ENCODE results near the gene TCF4. TPM values are rescaled to one million over a fixed set of nuclear protein-coding genes. Genes with fewer than 3 reads are reported as not detected.

The TCF4 gene
- total RNA-seq, 1 experiment from 2014 or later = 93.7 TPM

GRCh38 chr18:55406451-55406991, 181.5 kb downstream of the TCF4 start:
- H3K36me3 ChIP-seq (ENCODE audit: control insufficient read depth, insufficient read depth, low read length) = no peaks in the 10 kb centered on the region
- no peaks in the 10 kb centered on the region for H3K27me3 ChIP-seq (replicated peaks; ENCODE audit: control insufficient read depth, insufficient read depth, low read length)
- Mint-ChIP-seq H3K4me3 (ENCODE audit: unreplicated experiment) (no peak overlapping the region), H3K27ac (ENCODE audit: unreplicated experiment) (no peak overlapping the region), H3K4me1 (ENCODE audit: low read depth, unreplicated experiment) (peaks cover 13% of the 10 kb centered on the region), H3K9me3 (ENCODE audit: unreplicated experiment) (no peaks in the 10 kb centered on the region), H3K36me3 (ENCODE audit: insufficient read depth, unreplicated experiment) (no peaks in the 10 kb centered on the region), H3K27me3 (ENCODE audit: insufficient read depth, unreplicated experiment) (no peaks in the 10 kb centered on the region)
- DNase-seq = no peak
- no TSS peak for BruUV-seq (replicated peaks)
- peaks cover 5% of the 10 kb centered on the region; the same call in 1 of the 2 replicates for H3K4me1 ChIP-seq
- H3K9me3 ChIP-seq = no peaks in the 10 kb centered on the region
- no peak for TF ChIP-seq CTCF (IDR thresholded peaks at IDR 0.05; ENCODE audit: insufficient read depth in 1 of 2, low read depth in 1 of 2, low read length in 1 of 2, severe bottlenecking in 1 of 2, unreplicated experiment in 1 of 2)
- ChIA-PET POLR2A (no interaction called here), CTCF (interaction anchor here (0.6 kb wide), 1 partner anchor 181 kb away, joined by 3 read pairs; no protein-coding TSS in a partner anchor)
- H3K4me3 ChIP-seq (ENCODE audit: low read depth, low read length) = no peak overlapping the region
- intact Hi-C loops (cut with micrococcal nuclease; ENCODE audit: unreplicated experiment) = loop anchor here (10.0 kb wide), 2 partner anchors 88 to 172 kb away; no protein-coding TSS in a partner anchor

- no peak overlapping the region for H3K4me3 ChIP-seq (ENCODE audit: low read depth, low read length)
- Mint-ChIP-seq H3K9me3 (ENCODE audit: unreplicated experiment) (no peaks in the 10 kb centered on the region), H3K4me1 (ENCODE audit: low read depth, unreplicated experiment) (peaks cover 13% of the 10 kb centered on the region), H3K27me3 (ENCODE audit: insufficient read depth, unreplicated experiment) (no peaks in the 10 kb centered on the region), H3K4me3 (ENCODE audit: unreplicated experiment) (no peak overlapping the region), H3K27ac (ENCODE audit: unreplicated experiment) (no peak overlapping the region), H3K36me3 (ENCODE audit: insufficient read depth, unreplicated experiment) (no peaks in the 10 kb centered on the region)
- H3K36me3 ChIP-seq (ENCODE audit: control insufficient read depth, insufficient read depth, low read length) = no peaks in the 10 kb centered on the region
- H3K4me1 ChIP-seq = peaks cover 5% of the 10 kb centered on the region; the same call in 1 of the 2 replicates
- H3K27me3 ChIP-seq (replicated peaks; ENCODE audit: control insufficient read depth, insufficient read depth, low read length) = no peaks in the 10 kb centered on the region
- no peaks in the 10 kb centered on the region for H3K9me3 ChIP-seq
- POLR2A ChIA-PET = no interaction called here
- no peak for TF ChIP-seq CTCF (IDR thresholded peaks at IDR 0.05; ENCODE audit: insufficient read depth in 1 of 2, low read depth in 1 of 2, low read length in 1 of 2, severe bottlenecking in 1 of 2, unreplicated experiment in 1 of 2)
- DNase-seq = no peak
- CTCF ChIA-PET = no interaction called here
- no TSS peak for BruUV-seq (replicated peaks)
- intact Hi-C loops (cut with micrococcal nuclease; ENCODE audit: unreplicated experiment) = loop anchor here (10.0 kb wide), 2 partner anchors 89 to 171 kb away; no protein-coding TSS in a partner anchor
Measured at GRCh38 chr18:55405893-55406406, 182.0 kb downstream of the TCF4 start.

GRCh38 chr18:55405475-55405874, 182.5 kb downstream of the TCF4 start:
- DNase-seq = no peak
- ChIA-PET POLR2A (no interaction called here), CTCF (no interaction called here)
- intact Hi-C loops (cut with micrococcal nuclease; ENCODE audit: unreplicated experiment) = loop anchor here (10.0 kb wide), 2 partner anchors 89 to 171 kb away; no protein-coding TSS in a partner anchor
- no peak overlapping the region for H3K4me3 ChIP-seq (ENCODE audit: low read depth, low read length)
- no peak for TF ChIP-seq CTCF (IDR thresholded peaks at IDR 0.05; ENCODE audit: insufficient read depth in 1 of 2, low read depth in 1 of 2, low read length in 1 of 2, severe bottlenecking in 1 of 2, unreplicated experiment in 1 of 2)
- BruUV-seq (replicated peaks) = no TSS peak
- Mint-ChIP-seq H3K4me3 (ENCODE audit: unreplicated experiment) (no peak overlapping the region), H3K9me3 (ENCODE audit: unreplicated experiment) (no peaks in the 10 kb centered on the region), H3K36me3 (ENCODE audit: insufficient read depth, unreplicated experiment) (no peaks in the 10 kb centered on the region), H3K4me1 (ENCODE audit: low read depth, unreplicated experiment) (peaks cover 13% of the 10 kb centered on the region), H3K27me3 (ENCODE audit: insufficient read depth, unreplicated experiment) (no peaks in the 10 kb centered on the region), H3K27ac (ENCODE audit: unreplicated experiment) (no peak overlapping the region)
- H3K27me3 ChIP-seq (replicated peaks; ENCODE audit: control insufficient read depth, insufficient read depth, low read length) = no peaks in the 10 kb centered on the region
- no peaks in the 10 kb centered on the region for H3K9me3 ChIP-seq
- H3K36me3 ChIP-seq (ENCODE audit: control insufficient read depth, insufficient read depth, low read length) = no peaks in the 10 kb centered on the region
- H3K4me1 ChIP-seq = peaks cover 5% of the 10 kb centered on the region; the same call in 1 of the 2 replicates

Measured in Caco-2 (cell line).